ENCODE data around the gene PTPA.

PTPA gene

DNA sequence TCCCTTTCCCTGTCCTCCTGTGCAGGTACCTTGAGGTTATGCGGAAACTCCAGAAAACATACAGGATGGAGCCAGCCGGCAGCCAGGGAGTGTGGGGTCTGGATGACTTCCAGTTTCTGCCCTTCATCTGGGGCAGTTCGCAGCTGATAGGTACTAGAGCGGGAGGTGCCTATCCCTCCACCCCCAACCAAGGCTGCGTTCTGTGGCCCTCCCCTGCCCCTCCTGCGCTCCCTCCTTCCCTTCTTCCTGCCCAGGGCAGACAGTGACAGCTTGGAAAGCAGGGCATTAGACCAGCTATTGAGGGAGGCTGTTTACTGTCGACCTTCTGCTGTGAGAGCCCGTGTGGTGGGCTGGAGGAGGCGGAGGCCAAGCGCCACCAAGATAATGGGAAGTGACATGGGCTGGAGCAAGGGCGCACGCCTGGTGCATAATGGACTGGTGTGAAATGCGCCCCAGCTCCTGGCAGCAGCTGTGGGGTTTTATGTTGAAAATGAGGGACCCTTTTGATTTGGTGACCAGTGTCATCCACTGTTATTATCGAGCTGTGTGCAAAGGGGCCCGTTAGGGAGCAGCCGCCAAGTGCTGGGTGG lies 25.3 kb downstream of the PTPA start:
- H3K4me1 ChIP-seq (ENCODE audit: low read length) = peaks cover 14% of the 10 kb centered on the region

DNA sequence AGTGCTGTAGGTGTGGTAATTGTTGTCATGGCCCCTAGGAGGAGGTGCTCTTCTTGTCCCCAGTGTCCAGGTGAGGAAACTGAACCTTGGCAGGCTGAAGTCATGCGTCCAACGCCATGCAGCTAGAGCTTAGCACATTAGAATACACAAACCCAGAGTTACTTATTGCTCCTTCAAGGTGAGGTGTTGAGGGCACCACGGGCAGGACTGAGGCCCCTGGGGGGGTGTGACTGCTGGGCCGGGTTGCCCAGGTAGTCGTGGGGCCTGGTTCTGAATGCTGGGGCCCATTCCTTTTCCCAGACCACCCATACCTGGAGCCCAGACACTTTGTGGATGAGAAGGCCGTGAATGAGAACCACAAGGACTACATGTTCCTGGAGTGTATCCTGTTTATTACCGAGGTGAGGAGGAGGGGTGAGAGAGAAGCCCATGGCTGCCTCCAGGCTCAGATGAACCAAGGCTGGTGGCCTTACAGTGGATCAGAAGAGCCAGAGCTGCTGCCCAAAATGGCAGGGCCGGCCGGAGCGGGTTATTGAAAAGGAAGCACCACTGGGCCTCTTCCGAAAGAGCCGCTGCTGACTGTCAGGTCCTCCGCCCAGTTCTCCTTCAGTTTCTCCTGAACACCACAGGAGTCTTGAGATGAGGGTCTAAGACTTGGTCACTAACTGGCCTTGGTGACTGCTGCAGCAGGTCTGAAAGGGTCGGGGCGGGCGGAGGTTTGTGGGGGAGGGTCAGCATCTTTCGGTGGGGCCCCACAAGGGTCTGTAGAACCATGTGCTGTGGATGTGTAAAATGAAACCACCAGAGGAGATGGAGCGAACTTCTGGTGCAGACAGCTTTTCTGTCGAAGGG lies 26.3 kb downstream of the PTPA start:
- no peak overlapping the region for H3K4me3 ChIP-seq (ENCODE audit: low read length)
- no peaks in the 10 kb centered on the region for H3K36me3 ChIP-seq (replicated peaks; ENCODE audit: insufficient read depth, low read length)
- no peak overlapping the region for H2AFZ ChIP-seq (ENCODE audit: low read length)
- H3K9me2 ChIP-seq (replicated peaks; ENCODE audit: insufficient read depth, low read length) = no peaks in the 10 kb centered on the region
- no peak overlapping the region for H3K4me2 ChIP-seq (ENCODE audit: low read depth, low read length)
- H3K9me3 ChIP-seq (replicated peaks; ENCODE audit: insufficient read depth, low read length) = no peaks in the 10 kb centered on the region
- H4K20me1 ChIP-seq (ENCODE audit: insufficient read depth, low read length) = no peaks in the 10 kb centered on the region
- no peak overlapping the region for H3K9ac ChIP-seq (ENCODE audit: low read length)
- peaks cover 19% of the 10 kb centered on the region for H3K79me2 ChIP-seq (ENCODE audit: low read length)
- TF ChIP-seq EZH2phosphoT487 (IDR thresholded peaks at IDR 0.05; ENCODE audit: low read length) (no peak), EZH2 (optimal IDR thresholded peaks at IDR 0.05; ENCODE audit: low read depth, low read length) (no peak)
- H3F3A ChIP-seq (ENCODE audit: insufficient read depth, low read length) = peaks cover 11% of the 10 kb centered on the region
- H3K27ac ChIP-seq (ENCODE audit: low read length) = no peak overlapping the region
- DNase-seq = no peak
- no peaks in the 10 kb centered on the region for H3K27me3 ChIP-seq (replicated peaks; ENCODE audit: insufficient read depth, low read length)
- peaks cover 14% of the 10 kb centered on the region for H3K4me1 ChIP-seq (ENCODE audit: low read length)

More for the DNA sequence above, 25.3 kb downstream of the PTPA start:
- H3K9ac ChIP-seq (ENCODE audit: low read length) = no peak overlapping the region
- H3K4me2 ChIP-seq (ENCODE audit: low read depth, low read length) = no peak overlapping the region
- H3K9me2 ChIP-seq (replicated peaks; ENCODE audit: insufficient read depth, low read length) = no peaks in the 10 kb centered on the region
- H2AFZ ChIP-seq (ENCODE audit: low read length) = no peak overlapping the region
- no peak for DNase-seq
- H3K79me2 ChIP-seq (ENCODE audit: low read length) = peaks cover 13% of the 10 kb centered on the region
- no peaks in the 10 kb centered on the region for H3K9me3 ChIP-seq (replicated peaks; ENCODE audit: insufficient read depth, low read length)
- no peaks in the 10 kb centered on the region for H3K27me3 ChIP-seq (replicated peaks; ENCODE audit: insufficient read depth, low read length)
- H3K36me3 ChIP-seq (replicated peaks; ENCODE audit: insufficient read depth, low read length) = no peaks in the 10 kb centered on the region
- H3K4me3 ChIP-seq (ENCODE audit: low read length) = no peak overlapping the region
- TF ChIP-seq EZH2phosphoT487 (IDR thresholded peaks at IDR 0.05; ENCODE audit: low read length) = no peak
- TF ChIP-seq, protein P1, sequence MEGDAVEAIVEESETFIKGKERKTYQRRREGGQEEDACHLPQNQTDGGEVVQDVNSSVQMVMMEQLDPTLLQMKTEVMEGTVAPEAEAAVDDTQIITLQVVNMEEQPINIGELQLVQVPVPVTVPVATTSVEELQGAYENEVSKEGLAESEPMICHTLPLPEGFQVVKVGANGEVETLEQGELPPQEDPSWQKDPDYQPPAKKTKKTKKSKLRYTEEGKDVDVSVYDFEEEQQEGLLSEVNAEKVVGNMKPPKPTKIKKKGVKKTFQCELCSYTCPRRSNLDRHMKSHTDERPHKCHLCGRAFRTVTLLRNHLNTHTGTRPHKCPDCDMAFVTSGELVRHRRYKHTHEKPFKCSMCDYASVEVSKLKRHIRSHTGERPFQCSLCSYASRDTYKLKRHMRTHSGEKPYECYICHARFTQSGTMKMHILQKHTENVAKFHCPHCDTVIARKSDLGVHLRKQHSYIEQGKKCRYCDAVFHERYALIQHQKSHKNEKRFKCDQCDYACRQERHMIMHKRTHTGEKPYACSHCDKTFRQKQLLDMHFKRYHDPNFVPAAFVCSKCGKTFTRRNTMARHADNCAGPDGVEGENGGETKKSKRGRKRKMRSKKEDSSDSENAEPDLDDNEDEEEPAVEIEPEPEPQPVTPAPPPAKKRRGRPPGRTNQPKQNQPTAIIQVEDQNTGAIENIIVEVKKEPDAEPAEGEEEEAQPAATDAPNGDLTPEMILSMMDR (IDR thresholded peaks at IDR 0.05; ENCODE audit: low read length) = no peak
- TF ChIP-seq EZH2 (optimal IDR thresholded peaks at IDR 0.05; ENCODE audit: low read depth, low read length) = no peak
- no peak overlapping the region for H3K27ac ChIP-seq (ENCODE audit: low read length)
- H3F3A ChIP-seq (ENCODE audit: insufficient read depth, low read length) = peaks cover 11% of the 10 kb centered on the region
- no peaks in the 10 kb centered on the region for H4K20me1 ChIP-seq (ENCODE audit: insufficient read depth, low read length)

DNA sequence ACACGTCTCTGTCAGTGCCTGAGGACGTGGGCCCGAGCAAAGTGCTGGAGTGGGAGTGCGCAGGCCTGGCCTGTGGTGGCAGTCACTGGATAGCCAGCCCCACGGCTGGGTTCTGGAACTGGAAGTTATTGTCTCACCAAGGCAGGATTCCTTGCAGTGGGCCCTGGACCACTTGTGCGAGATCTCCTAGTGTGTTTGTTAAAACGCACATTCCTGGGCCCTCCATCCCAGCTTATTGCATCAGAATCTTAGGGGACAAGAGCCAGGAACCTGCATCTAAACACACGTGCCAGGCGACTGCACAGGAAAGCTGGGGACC lies 26.9 kb downstream of the PTPA start:
- TF ChIP-seq EZH2 (optimal IDR thresholded peaks at IDR 0.05; ENCODE audit: low read depth, low read length) = no peak
- TF ChIP-seq EZH2phosphoT487 (IDR thresholded peaks at IDR 0.05; ENCODE audit: low read length) = no peak
- TF ChIP-seq, protein P1 (IDR thresholded peaks at IDR 0.05; ENCODE audit: low read length) = no peak
- Histone ChIP-seq H3F3A (ENCODE audit: insufficient read depth, low read length) (peaks cover 11% of the 10 kb centered on the region), H3K9me2 (replicated peaks; ENCODE audit: insufficient read depth, low read length) (no peaks in the 10 kb centered on the region), H3K36me3 (replicated peaks; ENCODE audit: insufficient read depth, low read length) (no peaks in the 10 kb centered on the region), H3K27me3 (replicated peaks; ENCODE audit: insufficient read depth, low read length) (no peaks in the 10 kb centered on the region), H3K4me3 (ENCODE audit: low read length) (no peak overlapping the region), H3K4me1 (ENCODE audit: low read length) (peaks cover 14% of the 10 kb centered on the region), H4K20me1 (ENCODE audit: insufficient read depth, low read length) (no peaks in the 10 kb centered on the region), H2AFZ (ENCODE audit: low read length) (no peak overlapping the region), H3K4me2 (ENCODE audit: low read depth, low read length) (no peak overlapping the region), H3K79me2 (ENCODE audit: low read length) (peaks cover 19% of the 10 kb centered on the region), H3K9ac (ENCODE audit: low read length) (no peak overlapping the region), H3K9me3 (replicated peaks; ENCODE audit: insufficient read depth, low read length) (no peaks in the 10 kb centered on the region), H3K27ac (ENCODE audit: low read length) (no peak overlapping the region)
- DNase-seq = no peak
